HL-60 (cell line): ENCODE data around the gene RILPL1.

Experiments used
- DNase-seq, 2 experiments: peaks; one replicate each; pipeline ENCODE4 v3.0.0-alpha.2; 2010 to 2020; ENCODE audit warnings: low read depth in 1 of 2, low spot score in 1 of 2
- H3K27ac ChIP-seq: fragments of 250-450 bp; sonication (Bioruptor Pico); replicated peaks from 2 replicates; pipeline ENCODE4 v1.5.1; 2020; ENCODE audit warnings: mild to moderate bottlenecking, moderate library complexity
- H3K27me3 ChIP-seq: fragments of 250-450 bp; sonication (Bioruptor Pico); 2 replicates; pipeline ENCODE4 v1.5.1; 2021; ENCODE audit warnings: mild to moderate bottlenecking, moderate library complexity; ENCODE audit not compliant: insufficient read depth, poor library complexity, severe bottlenecking
- H3K4me3 ChIP-seq: replicated peaks from 2 replicates; pipeline ENCODE4 v1.5.1; 2011; ENCODE audit warnings: mild to moderate bottlenecking, control low read depth, low read length; ENCODE audit not compliant: insufficient read depth
- GABPA ChIP-seq: IDR thresholded peaks from 2 replicates; pipeline ENCODE4 v1.6.1; 2012; ENCODE audit warnings: low read depth
- POLR2AphosphoS5 ChIP-seq: IDR thresholded peaks from 2 replicates; pipeline ENCODE4 v1.6.1; 2012; ENCODE audit warnings: low read depth
- SPI1 ChIP-seq: IDR thresholded peaks from 2 replicates; pipeline ENCODE4 v1.6.1; 2012; ENCODE audit warnings: low read depth, mild to moderate bottlenecking, borderline replicate concordance
- TF ChIP-seq, protein P1 (sequence below): IDR thresholded peaks from one replicate; pipeline ENCODE4 v1.5.1; 2011; ENCODE audit warnings: low read length, control low read depth, inconsistent platforms; ENCODE audit not compliant: insufficient read depth
- TF ChIP-seq, protein P2 (sequence below): IDR thresholded peaks from 2 replicates; pipeline ENCODE4 v1.6.1; 2012; ENCODE audit warnings: low read depth; ENCODE audit not compliant: insufficient replicate concordance

The RILPL1 gene

DNA sequence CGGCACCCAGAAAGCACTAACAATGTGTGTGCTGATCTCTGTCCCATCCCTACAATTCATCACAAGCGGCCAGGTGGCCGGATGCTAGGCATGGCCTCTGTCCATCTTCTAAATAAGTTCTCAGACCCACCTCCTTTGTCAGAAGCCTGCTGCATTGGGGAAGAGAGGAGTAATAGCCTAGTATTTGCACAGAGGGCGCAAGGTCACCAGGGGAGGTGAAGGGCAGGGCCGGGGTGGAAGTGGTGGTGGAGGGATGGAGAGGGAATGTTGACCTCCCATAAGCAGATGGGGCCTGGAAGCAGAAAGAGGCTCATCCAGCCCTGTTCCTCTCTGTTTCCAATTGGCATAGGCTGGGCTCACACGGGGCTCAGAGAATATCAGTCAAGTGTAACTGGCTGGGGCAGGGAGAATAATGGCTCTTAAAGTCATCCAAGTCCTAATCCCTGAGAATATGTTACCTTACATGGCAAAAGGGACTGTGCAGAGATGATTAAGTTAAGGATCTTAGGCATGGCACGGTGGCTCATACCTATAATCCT, 6.9 kb downstream of the RILPL1 start:
- no peak for DNase-seq
- H3K4me3 ChIP-seq: no peak overlapping the region
- H3K27me3 ChIP-seq: peaks cover 3% of the 10 kb centered on the region
- no peak overlapping the region for H3K27ac ChIP-seq
- TF ChIP-seq, protein P1, sequence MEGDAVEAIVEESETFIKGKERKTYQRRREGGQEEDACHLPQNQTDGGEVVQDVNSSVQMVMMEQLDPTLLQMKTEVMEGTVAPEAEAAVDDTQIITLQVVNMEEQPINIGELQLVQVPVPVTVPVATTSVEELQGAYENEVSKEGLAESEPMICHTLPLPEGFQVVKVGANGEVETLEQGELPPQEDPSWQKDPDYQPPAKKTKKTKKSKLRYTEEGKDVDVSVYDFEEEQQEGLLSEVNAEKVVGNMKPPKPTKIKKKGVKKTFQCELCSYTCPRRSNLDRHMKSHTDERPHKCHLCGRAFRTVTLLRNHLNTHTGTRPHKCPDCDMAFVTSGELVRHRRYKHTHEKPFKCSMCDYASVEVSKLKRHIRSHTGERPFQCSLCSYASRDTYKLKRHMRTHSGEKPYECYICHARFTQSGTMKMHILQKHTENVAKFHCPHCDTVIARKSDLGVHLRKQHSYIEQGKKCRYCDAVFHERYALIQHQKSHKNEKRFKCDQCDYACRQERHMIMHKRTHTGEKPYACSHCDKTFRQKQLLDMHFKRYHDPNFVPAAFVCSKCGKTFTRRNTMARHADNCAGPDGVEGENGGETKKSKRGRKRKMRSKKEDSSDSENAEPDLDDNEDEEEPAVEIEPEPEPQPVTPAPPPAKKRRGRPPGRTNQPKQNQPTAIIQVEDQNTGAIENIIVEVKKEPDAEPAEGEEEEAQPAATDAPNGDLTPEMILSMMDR: no peak
- TF ChIP-seq SPI1 (no peak), GABPA (no peak), POLR2AphosphoS5 (no peak)
- TF ChIP-seq, protein P2, sequence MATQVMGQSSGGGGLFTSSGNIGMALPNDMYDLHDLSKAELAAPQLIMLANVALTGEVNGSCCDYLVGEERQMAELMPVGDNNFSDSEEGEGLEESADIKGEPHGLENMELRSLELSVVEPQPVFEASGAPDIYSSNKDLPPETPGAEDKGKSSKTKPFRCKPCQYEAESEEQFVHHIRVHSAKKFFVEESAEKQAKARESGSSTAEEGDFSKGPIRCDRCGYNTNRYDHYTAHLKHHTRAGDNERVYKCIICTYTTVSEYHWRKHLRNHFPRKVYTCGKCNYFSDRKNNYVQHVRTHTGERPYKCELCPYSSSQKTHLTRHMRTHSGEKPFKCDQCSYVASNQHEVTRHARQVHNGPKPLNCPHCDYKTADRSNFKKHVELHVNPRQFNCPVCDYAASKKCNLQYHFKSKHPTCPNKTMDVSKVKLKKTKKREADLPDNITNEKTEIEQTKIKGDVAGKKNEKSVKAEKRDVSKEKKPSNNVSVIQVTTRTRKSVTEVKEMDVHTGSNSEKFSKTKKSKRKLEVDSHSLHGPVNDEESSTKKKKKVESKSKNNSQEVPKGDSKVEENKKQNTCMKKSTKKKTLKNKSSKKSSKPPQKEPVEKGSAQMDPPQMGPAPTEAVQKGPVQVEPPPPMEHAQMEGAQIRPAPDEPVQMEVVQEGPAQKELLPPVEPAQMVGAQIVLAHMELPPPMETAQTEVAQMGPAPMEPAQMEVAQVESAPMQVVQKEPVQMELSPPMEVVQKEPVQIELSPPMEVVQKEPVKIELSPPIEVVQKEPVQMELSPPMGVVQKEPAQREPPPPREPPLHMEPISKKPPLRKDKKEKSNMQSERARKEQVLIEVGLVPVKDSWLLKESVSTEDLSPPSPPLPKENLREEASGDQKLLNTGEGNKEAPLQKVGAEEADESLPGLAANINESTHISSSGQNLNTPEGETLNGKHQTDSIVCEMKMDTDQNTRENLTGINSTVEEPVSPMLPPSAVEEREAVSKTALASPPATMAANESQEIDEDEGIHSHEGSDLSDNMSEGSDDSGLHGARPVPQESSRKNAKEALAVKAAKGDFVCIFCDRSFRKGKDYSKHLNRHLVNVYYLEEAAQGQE: no peak

DNA sequence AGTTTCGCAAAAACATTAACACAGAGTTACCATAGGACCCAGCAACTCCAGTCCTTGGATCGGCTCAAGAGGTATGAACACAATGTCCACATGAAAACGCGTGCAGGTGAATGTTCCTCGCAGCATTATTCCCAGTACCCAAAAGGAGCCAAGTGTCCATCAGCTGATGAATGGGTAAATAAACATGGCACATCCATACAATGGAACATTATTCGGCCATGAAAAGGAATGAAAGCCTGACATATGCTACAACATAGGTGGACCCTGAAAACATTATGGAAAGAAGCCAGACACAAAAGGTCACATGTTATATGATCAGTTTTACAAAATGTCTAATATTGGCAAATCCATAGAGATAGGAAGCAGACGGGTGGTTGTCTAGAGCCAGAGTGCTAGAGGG, 9.1 kb downstream of the RILPL1 start:
- Histone ChIP-seq H3K27ac (no peak overlapping the region), H3K27me3 (peaks cover 3% of the 10 kb centered on the region), H3K4me3 (no peak overlapping the region)
- DNase-seq: no peak
- TF ChIP-seq, protein P1: no peak
- TF ChIP-seq, protein P2: no peak
- TF ChIP-seq GABPA: no peak
- no peak for TF ChIP-seq POLR2AphosphoS5
- no peak for TF ChIP-seq SPI1

DNA sequence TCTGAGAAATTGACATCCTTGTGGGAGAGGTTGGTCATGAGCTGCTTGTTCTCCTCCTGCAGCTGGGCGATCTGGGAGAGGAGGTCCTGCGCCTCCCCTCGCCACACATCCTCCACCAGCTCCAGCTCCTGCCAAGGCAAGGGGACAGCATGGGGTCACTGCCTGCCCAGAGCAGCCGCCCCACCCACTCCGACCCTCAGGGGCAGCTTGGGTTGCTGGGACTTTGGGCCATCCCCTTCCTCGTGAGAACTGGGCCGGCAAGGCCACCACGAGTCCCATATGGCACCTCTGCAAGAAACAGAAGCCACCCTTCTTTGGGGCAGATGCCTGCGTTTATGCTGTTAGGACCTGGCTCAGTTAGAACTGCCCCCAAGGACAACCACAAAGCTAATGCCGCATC, 10.0 kb downstream of the RILPL1 start:
- H3K4me3 ChIP-seq: no peak overlapping the region
- DNase-seq: no peak
- TF ChIP-seq GABPA (no peak), SPI1 (no peak), POLR2AphosphoS5 (no peak)
- TF ChIP-seq, protein P1: no peak
- TF ChIP-seq, protein P2: no peak
- H3K27me3 ChIP-seq: peaks cover under 1% of the 10 kb centered on the region
- H3K27ac ChIP-seq: no peak overlapping the region
